Adrenal gland (tissue), 5 donors: ENCODE results near the gene COL25A1.

Experiments used
- CTCF ChIP-seq, 6 experiments: fragments of 450-650 bp in 4 of 6; fragments of 200-600 bp in 2 of 6; sonication (generic) in 1 of 6; IDR thresholded peaks; 1 replicate in 5 of 6; 2 replicates in 1 of 6; pipeline versions ENCODE4 v1.5.1 to v1.8.0; 2016 to 2021; ENCODE audit warnings: antibody characterized with exemption in 6 of 6, mild to moderate bottlenecking in 2 of 6, moderate library complexity in 1 of 6
- POLR2A ChIP-seq, 2 donors: fragments of 450-650 bp; IDR thresholded peaks; one replicate each; pipeline ENCODE4 v1.6.1; 2017; ENCODE audit warnings: antibody characterized with exemption in 2 of 2, mild to moderate bottlenecking in 2 of 2, moderate library complexity in 1 of 2
- donor health status: DM: no; HTN: no; CAD: no.

GRCh38 chr4:109043286-109043685, 259.2 kb downstream of the COL25A1 start:
- TF ChIP-seq CTCF (IDR thresholded peaks at IDR 0.05) (no peak), POLR2A (IDR thresholded peaks at IDR 0.05) (no peak)
